Central memory CD4-positive, alpha-beta T cell (primary cell): ENCODE results near the gene ACTRT2.

Source experiments
- DNase-seq: peaks from one replicate; pipeline ENCODE4 v3.0.0; 2022

The ACTRT2 gene

DNA sequence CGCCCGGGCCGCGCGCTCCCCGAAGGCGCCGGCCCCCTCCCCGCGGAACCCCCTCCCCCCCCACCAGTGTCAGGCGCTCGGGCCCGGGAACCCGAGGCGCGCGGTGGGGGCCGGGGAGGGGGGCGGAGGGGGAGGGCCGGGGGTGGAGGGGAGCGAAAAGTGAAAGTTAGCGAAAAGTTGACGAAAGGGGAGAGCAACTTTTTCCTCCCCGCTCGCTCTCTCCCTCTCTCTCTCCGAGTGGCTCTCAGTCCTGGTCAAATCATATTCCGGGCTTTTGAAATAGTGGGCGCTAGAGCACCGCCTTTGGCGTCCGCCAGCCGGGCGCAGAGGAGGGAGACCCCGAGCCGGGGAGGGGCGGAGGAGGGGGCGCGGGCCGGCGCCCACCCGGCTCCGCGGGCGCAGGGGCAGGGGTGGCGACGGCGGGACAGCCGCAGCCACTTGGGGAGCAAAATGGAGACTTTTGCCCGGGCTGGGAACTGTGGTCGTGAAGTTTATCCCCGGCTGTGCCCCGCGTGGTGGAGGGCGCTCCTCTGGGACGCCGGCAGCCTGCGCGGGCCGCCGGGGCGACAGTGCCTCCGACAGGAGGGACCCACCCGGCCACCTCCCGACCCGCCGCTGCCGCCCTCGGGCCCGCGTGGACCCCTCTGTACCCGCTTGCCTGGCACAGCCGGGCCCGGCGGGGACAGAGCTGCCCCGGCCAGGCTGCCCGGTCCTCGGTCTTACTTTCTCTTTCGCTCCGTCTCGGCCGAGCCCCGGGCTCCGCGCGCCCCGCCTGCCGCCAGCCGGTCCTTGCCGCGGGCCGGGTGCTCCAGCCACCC is 48.4 kb downstream of the ACTRT2 start:
- DNase-seq, result no peak

DNA sequence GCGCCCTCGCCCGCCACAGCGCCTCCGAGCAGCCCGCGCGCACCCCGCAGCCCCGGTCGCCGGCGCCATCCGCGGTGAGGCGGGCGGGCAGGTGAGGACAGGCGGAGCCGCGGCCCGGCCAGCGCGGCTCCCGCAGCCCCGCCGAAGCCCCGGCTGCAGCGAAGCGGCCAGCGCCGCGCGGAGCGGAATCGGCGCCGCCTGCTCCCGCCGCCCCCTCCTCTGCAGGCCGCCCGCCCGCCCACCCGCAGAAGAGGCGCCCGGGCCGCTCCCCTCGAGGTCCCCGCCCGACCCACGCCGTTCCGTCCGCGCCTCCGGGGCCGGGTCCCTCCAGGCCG is 49.0 kb downstream of the ACTRT2 start:
- no peak for DNase-seq

DNA sequence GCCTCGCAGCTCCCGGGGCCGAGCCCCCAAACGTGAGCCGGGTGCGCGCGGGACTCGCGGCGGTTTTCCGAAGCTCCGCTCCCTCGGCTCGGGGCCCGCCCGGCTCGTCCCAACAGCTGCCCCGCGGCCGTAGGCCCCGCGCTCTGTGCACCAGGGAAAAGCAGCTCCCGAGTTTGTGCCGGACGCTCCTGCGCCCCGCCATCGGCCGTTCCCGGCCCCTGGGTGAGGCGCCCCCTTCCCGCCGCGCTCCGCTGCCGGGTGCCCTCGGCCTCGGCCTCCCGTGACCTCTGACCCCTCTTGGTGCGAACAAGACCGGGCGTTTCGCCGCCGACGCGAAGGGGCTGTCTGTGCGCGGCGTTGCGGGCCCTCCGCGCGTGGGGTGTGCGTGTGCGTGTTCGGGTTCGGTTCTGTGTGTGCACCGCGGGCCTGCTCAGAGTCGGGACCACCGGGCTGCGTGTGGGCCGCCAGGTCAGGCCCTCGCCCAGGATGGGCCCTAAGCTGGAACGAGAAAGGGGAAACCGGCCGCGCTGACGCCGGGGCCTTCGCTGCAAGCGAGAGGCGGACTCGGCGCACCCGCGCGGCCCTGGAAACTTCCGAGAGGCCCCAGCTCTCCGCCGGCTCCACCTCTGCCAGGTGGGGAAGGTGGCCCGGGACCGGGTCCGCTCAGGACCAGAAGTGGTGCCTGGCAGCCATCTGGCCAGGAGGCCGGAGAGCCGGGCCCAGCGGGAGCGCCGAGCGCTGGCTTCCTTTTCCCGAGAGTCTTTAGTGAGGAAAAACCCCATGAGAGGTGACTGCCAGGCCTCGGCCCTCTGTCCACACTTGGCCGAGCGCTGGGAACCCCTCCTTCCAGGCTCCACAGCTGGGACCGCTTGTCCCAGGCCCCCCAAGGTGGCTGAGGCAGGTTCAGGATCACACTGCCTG is 49.6 kb downstream of the ACTRT2 start:
- no peak for DNase-seq

DNA sequence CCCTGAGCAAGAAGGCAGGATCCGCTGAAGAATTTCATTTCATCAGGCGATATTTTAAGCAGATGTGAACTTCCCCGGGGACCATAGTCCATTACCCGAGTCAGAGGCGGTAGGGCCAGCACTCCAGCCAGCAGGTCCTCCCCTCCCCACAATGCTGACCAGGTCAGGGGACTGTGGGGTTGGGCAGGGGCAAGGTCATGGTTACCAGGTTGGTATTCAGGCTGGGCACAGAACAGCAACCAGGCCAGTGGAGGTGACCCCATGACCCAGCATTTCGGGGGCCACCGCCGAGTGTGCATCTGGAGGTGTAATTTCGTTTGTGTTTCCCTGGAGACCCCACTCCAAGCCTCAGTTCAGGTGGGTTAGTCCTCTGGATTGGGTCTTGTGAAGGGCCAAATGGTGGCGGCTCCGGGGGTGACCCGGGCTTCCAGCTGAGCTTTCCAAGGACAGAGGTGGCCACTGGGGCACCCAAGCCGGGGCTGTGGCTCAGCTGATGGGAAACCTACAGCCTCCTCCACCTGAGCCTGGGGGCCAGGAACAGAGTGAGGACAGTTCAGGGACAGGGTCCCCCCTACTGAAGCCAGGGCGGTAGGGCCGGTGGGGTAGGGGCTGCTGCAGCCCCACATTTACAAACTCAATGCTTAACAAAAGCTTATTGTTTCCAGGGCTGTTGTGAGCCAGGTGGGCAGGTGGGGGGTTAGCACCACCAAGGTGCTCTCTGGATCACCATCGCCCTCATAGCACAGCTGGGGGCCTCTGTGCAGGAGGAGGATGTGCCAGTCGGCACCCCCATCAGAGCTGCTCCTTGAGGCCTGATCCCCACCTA is 50.5 kb downstream of the ACTRT2 start:
- DNase-seq, result no peak
